Astrocyte of the cerebellum (primary cell): ENCODE results near the gene MTG2.

ENCODE experiments used
- DNase-seq: peaks from one replicate; pipeline ENCODE4 v3.0.0-alpha.2; 2011; ENCODE audit warnings: low read depth
- H3K4me3 ChIP-seq: 2 replicates; pipeline ENCODE4 v1.5.1; 2011; ENCODE audit warnings: mild to moderate bottlenecking, low read depth, low read length, moderate library complexity
- in situ Hi-C: cut with HindIII; loops from 2 replicates; pipeline ENCODE4 v1.10.0; 2017; ENCODE audit warnings: low sequenced_read_pairs
- TF ChIP-seq, protein P1 (sequence below): IDR thresholded peaks from 2 replicates; pipeline ENCODE4 v1.5.1; 2012; ENCODE audit warnings: low read length, low read depth, moderate library complexity, mild to moderate bottlenecking; ENCODE audit errors: missing control alignments

The MTG2 gene

DNA sequence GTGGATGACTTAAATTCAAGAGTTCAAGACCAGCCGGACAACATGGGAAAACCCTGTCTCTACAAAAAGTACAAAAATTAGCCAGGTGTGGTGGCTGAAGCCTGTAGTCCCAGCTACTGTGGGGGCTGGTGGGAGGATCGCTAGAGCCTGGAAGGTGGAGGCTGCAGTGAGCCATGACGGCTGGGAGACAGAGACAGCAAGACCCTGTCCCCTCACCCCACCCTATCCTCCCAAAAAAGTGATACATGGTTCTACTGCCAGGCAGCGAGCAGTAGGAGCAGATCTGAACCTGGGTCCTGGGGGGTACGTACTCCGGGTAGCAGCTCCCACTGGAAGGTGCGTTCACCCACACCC is 41.8 kb upstream of the MTG2 start:
- no peak for DNase-seq
- in situ Hi-C loops = no loop called here
- no peak overlapping the region for H3K4me3 ChIP-seq
- TF ChIP-seq, protein P1, sequence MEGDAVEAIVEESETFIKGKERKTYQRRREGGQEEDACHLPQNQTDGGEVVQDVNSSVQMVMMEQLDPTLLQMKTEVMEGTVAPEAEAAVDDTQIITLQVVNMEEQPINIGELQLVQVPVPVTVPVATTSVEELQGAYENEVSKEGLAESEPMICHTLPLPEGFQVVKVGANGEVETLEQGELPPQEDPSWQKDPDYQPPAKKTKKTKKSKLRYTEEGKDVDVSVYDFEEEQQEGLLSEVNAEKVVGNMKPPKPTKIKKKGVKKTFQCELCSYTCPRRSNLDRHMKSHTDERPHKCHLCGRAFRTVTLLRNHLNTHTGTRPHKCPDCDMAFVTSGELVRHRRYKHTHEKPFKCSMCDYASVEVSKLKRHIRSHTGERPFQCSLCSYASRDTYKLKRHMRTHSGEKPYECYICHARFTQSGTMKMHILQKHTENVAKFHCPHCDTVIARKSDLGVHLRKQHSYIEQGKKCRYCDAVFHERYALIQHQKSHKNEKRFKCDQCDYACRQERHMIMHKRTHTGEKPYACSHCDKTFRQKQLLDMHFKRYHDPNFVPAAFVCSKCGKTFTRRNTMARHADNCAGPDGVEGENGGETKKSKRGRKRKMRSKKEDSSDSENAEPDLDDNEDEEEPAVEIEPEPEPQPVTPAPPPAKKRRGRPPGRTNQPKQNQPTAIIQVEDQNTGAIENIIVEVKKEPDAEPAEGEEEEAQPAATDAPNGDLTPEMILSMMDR = no peak

DNA sequence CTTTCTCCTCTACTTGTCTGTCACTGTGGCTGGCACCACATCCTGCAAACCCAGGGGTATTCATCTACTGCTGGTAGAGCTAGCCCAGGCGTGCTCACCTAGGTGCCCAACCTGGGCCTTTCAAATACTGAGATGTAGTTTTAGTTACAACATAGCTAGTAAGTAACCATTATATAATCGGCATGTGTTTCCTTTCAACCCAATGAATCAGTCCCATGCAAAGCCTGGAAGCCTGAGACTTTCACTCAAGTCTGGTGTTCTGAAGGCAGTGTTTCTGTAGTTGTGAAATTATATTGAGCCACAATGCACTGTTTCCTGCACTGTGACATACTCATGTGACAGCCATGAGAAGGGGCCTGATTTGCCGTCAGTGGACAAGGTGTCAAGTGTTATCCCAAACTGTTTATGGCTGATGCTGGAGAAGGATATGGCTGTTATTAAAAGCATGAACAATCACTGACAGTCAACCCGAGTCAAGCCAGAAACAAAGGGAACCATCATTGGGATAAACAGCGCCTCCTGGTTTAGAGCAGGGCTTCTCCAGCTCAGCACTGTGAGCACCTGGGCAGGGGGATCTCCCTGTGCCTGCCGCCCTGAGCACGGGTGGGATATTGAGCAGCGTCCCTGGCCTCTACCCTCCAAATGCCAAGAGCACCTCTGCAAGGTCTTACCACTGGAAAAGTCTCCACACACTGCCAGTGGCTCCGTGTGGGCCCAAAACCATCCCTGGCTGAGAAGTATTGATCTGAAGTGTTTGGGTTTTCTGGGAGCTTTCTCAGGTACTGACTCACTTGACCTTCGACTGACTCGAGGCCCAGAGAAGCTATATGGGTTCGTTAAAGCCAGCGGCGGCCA is 41.2 kb upstream of the MTG2 start:
- peak overlapping the region; percentile 68 for H3K4me3 ChIP-seq
- in situ Hi-C loops = no loop called here
- DNase-seq = no peak
- TF ChIP-seq, protein P1 = peak; percentile 53

DNA sequence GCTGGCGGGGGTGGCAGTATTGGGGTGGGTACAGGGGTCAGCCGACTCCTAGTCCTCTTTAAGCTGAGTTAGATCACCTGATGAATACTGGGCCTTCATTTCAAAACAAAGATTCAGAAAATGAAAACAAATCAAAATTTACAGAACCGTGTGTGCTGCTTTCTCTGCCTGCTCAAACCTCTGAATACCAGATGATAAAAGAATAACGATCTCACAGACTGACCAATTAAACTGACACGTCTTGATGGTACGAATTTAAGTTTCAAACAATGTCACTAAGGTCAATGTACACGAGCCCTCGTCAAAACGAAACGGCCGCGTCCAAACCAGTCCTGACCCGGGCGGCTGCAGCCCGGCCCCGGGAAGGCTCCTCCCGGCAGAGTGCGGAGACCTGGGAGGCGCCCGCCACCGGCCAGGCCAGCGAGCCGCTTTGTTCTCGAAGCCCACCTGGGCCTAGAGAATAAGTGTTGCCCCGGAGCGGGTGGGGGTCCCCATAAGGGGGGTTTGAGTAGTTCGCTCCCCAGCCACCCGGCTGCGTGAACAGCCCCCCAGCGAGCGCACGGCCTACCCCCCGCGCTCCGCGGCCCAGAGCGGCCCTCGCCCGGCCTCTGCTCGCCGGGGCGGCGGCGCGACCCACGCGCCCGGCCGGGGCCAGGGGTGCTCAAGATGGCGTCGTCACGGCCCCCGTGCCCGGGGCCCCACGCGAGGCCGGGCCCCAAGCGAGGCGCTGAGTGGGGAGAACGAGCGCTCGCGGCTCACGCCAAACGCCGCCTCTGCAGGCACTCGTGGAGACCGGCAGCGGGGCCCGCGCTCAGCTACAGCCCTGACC is 40.4 kb upstream of the MTG2 start:
- TF ChIP-seq, protein P1 = no peak
- in situ Hi-C loops = no loop called here
- no peak for DNase-seq
- H3K4me3 ChIP-seq = peak overlapping the region; percentile 68

DNA sequence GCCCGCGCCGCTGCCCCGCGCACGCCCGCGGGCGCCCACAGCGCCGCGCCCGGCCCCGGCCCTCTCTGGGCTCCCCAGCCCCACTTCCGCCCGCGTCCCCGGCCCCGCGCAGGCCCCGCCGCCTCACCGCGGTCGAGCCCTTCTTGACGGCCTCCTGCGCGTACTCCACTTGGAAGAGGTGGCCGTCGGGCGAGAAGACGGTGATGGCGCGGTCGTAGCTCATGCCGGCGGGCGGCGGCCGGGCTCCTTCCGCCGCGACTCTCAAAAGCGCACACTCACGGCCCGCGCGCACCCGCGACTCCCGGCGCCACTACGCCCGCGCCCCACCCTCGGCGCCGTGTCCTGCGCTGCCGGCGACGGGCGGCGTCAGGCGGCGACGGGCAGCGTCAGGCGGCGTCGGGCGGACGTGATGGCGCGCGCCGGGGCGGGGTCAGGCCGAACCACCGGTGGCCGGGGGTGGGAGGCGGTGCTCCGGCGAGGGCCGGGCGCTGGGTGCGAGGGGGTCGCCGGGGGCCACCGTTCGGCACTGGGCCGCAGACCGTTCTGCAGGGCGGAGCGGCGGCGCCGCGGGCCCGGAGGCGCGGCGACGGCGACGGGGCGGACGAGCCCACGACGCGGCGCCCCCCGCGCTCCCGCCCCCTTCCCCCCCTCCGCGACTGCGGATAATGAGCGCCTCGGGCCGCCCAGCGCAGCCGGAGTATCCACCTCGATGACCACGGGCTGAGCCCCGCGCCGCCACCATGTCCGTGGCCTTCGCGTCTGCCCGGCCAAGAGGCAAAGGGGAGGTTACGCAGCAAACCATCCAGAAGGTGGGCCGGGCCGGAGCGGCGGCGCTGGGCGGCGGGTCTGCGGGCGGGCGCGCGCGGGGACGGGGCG is 39.5 kb upstream of the MTG2 start, which contains the start of the genes PSMA7 and SS18L1:
PSMA7 (minus strand) TSS at position 314 of the 876 bp plus-strand sequence; CDS start at position 223, 91 bp downstream.
SS18L1 (plus strand) TSS at position 689 of the 876 bp plus-strand sequence; CDS start at position 741, 52 bp downstream.
- TF ChIP-seq, protein P1 = no peak
- peak within 1 kb of the TSS; percentile 68 for H3K4me3 ChIP-seq
- peak; percentile 39 for DNase-seq
- in situ Hi-C loops = no loop called here

DNA sequence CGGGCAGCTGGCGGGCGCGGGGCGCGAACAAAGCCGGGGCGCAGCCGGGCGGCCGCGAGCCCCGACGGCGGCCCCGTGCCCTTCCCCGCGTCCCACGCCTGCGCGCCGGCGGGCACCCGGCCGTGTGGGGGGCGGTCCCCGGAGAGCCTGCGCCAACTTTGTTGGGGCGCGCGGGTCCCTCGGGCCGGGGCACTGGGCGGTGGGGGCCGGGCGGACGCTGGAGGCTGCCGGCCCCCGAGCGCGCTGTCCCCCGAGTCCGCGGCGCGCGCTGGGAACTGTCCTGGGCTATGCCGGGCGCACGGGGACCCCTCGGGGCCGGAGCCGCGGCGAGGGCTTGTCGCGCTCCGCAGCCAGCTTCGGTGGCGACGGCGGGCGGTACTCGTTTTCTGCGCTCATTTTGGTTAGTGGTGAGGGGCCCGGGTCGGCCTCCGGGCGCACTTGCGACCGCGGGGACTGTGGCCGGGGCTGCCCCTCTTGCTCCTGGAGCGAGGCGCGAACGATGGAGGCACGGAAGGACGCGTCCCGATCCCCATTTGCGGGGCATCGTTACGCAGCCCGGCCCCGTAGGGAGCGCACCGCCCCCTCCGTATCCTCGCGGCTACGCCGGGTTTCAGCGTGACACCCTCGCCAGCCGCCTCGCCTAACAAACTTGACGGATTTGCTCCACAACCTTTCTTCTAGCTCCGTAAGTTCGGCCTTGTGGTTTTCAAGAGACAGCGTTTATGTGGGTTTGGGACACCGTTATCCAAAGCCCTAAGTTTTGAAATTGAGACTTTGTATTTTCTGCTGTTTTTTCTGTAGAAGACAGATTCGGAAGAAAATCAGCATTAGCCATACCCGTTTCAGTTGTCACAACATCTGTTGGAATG is 38.6 kb upstream of the MTG2 start:
- H3K4me3 ChIP-seq = peak overlapping the region; percentile 68
- no peak for DNase-seq
- in situ Hi-C loops = no loop called here
- TF ChIP-seq, protein P1 = no peak
